Cardiac fibroblast (primary cell): ENCODE data around the gene HS3ST5.

ENCODE experiments used
- DNase-seq, 2 donors: peaks; one replicate each; pipeline versions ENCODE4 v3.0.0 to v3.0.0-alpha.2; 2010; ENCODE audit warnings: low read depth in 2 of 2
- H3K4me3 ChIP-seq, 2 donors: replicated peaks in 1 of 2; 1 replicate in 1 of 2; 2 replicates in 1 of 2; pipeline ENCODE4 v1.5.1; 2011; ENCODE audit warnings: low read depth in 2 of 2, low read length in 2 of 2, mild to moderate bottlenecking in 2 of 2, moderate library complexity in 1 of 2
- CTCF ChIP-seq: IDR thresholded peaks from one replicate; pipeline ENCODE4 v1.5.1; 2011; ENCODE audit warnings: low read depth, mild to moderate bottlenecking, low read length, inconsistent platforms

HS3ST5 gene

GRCh38 chr6:114375541-114376192 is 32.8 kb upstream of the HS3ST5 start:
- no peak overlapping the region for H3K4me3 ChIP-seq
- DNase-seq, result no peak
- TF ChIP-seq CTCF, result no peak

GRCh38 chr6:114367315-114367961 is 24.6 kb upstream of the HS3ST5 start:
- TF ChIP-seq CTCF, result no peak
- no peak for DNase-seq

GRCh38 chr6:114366899-114367298 is 24.1 kb upstream of the HS3ST5 start:
- TF ChIP-seq CTCF, result no peak
- no peak overlapping the region for H3K4me3 ChIP-seq
- DNase-seq, result no peak

More at GRCh38 chr6:114367315-114367961, 24.6 kb upstream of the HS3ST5 start:
- no peak overlapping the region for H3K4me3 ChIP-seq

GRCh38 chr6:114364301-114364700 is 21.5 kb upstream of the HS3ST5 start:
- no peak for DNase-seq
- no peak overlapping the region for H3K4me3 ChIP-seq

GRCh38 chr6:114362957-114363356 is 20.1 kb upstream of the HS3ST5 start:
- no peak for DNase-seq
- no peak for TF ChIP-seq CTCF

More at GRCh38 chr6:114364301-114364700, 21.5 kb upstream of the HS3ST5 start:
- TF ChIP-seq CTCF, result no peak

GRCh38 chr6:114362396-114362795 is 19.6 kb upstream of the HS3ST5 start:
- no peak for TF ChIP-seq CTCF
- H3K4me3 ChIP-seq, result no peak overlapping the region
- no peak for DNase-seq

More at GRCh38 chr6:114362957-114363356, 20.1 kb upstream of the HS3ST5 start:
- no peak overlapping the region for H3K4me3 ChIP-seq
